Measurements from ENCODE around the gene PRDM16. TPM values are rescaled to one million over a fixed set of nuclear protein-coding genes. Genes with fewer than 3 reads are reported as not detected.

PRDM16 gene
- total RNA-seq, 1 donor from 2014 or later, result not detected

DNA sequence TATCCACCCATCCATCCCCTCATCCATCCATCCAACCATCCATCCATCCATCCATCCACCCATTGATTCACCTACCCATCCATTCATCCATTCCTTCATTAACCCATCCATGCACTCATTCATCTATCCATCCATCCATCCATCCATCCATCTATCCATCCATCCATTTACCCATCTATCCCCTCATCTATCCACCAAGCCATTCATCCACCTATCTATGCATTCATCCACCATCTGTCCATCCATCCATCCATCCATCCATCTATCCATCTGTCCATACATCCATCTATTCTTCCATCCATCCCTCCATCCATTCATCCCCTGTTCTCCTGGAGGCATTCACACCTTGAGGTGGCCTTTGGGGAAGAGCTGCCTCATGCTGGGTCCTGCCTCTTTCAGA lies 107.0 kb downstream of the PRDM16 start:
- DNase-seq (ENCODE audit: low read depth), result no peak

DNA sequence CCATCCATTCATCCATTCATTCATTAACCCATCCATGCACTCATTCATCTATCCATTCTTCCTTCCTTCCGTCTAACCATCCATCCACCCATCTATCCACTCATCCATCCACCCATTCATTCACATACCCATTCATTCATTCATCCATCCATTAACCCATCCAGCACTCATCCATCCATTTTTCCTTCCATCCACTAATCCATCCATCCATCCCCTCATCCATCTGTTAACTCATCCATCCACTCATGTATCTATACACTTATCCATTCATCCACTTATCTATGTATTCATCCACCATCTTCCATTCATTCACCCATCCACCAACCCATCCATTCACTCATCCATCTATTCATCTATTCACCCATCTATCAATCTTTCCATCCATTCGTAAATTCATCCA lies 107.8 kb downstream of the PRDM16 start:
- DNase-seq (ENCODE audit: low read depth), result no peak

DNA sequence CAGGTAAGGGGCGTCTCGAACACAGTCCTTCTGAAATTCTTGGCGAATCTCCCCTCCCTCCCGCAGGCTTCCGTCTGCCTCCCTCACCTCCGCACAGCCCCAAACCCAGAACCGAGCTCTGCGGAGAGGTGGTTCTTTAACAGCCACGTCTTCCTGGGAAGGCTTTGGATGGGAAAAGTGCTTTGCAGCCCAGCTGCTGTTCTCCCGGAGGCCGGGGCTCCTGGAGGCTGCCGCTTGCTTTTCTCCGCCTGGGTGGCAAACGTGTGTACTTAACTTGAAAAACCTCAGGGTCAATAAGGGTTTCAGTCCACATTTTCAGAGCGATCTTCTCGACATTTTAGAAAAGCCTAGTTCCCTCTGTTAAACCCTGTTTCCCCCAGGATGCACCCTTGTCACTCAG lies 109.3 kb downstream of the PRDM16 start:
- no peak for DNase-seq (ENCODE audit: low read depth)

GRCh38 chr1:3179471-3179870 lies 110.5 kb downstream of the PRDM16 start:
- no peak for DNase-seq (ENCODE audit: low read depth)

- no peak for DNase-seq (ENCODE audit: low read depth)
Observed at GRCh38 chr1:3180915-3181314, 111.9 kb downstream of the PRDM16 start.

DNA sequence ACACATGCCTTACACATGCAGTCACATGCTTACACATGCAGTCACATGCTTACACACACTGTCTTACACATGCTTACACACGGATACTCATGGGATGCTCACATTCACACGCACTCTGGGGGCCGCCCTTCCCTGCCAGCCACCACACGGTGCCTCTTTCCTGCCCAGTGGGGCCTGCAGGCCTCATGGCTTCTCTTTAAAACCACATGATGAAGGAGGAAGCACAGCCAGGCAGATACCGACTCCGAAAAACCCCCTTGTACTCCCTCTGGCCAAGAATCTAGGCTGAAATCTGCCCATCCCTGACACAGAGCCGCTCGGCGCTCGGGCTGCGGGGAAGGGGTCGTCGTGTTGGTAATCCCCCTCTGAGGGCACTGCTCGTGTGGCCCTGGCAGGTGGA lies 113.0 kb downstream of the PRDM16 start:
- no peak for DNase-seq (ENCODE audit: low read depth)

DNA sequence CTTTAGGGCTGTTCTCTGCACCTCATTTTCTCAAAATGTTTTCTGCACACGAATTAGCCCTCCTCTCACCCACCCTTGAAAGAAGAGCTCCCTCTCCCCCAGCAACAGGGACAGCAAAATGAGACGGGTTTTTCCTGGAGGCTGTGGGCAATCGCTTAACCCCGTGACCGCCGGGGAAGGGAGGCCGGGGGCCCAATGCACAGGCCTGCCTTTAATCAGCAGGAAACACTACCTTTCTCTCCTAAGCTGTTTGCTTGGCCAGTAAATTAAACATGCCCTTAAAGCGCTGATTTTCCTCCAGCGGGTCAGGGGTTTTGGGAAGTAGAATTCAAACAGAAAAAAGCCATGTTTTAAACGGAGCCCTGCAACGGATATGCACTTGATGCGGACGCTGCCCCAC lies 114.4 kb downstream of the PRDM16 start:
- DNase-seq (ENCODE audit: low read depth), result no peak

DNA sequence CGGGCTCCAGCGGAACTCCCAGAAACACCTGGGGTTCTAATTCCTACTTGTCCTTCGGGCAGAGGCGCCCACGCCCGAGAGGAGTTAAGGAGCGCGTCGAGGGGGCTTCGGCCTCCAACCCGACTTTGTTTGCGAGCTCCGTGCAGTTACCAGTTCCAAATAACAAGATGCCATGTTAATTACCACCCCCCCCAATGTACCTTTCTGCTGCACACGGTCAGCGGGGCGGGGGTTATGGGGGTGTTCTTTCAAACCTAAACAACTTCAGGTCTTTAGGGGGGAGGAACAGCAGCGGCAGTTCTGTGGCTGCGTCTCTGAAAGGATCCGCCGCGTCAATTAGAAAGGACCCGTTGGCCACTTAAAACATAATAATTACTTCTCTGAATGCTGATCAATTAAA lies 114.8 kb downstream of the PRDM16 start:
- no peak for DNase-seq (ENCODE audit: low read depth)

DNA sequence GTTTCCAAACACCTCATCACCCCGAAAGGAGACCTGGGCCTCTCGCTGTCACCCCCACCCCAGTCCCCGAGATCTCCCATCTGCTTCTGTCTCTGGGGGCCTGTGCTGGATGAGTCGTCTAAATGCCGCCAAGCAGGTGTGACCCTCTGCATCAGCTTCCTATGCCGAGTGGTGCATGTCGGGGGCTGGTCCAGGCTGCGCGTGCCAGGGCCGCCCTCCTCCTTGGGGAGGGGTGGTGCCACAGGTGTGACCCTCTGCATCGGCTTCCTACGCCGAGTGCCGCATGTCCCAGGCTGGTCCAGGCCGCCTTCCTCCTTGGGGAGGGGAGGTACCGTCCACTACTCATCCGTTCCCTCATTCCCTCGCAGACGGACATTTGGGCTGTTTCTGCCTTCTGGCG lies 115.7 kb downstream of the PRDM16 start:
- no peak for DNase-seq (ENCODE audit: low read depth)

GRCh38 chr1:3185896-3186525 lies 117.0 kb downstream of the PRDM16 start:
- no peak for DNase-seq (ENCODE audit: low read depth)

GRCh38 chr1:3186526-3186921 lies 117.5 kb downstream of the PRDM16 start:
- DNase-seq (ENCODE audit: low read depth), result no peak

GRCh38 chr1:3187415-3188149 lies 118.6 kb downstream of the PRDM16 start:
- no peak for DNase-seq (ENCODE audit: low read depth)

- no peak for DNase-seq (ENCODE audit: low read depth)
Observed at GRCh38 chr1:3188150-3188971, 119.4 kb downstream of the PRDM16 start.

DNA sequence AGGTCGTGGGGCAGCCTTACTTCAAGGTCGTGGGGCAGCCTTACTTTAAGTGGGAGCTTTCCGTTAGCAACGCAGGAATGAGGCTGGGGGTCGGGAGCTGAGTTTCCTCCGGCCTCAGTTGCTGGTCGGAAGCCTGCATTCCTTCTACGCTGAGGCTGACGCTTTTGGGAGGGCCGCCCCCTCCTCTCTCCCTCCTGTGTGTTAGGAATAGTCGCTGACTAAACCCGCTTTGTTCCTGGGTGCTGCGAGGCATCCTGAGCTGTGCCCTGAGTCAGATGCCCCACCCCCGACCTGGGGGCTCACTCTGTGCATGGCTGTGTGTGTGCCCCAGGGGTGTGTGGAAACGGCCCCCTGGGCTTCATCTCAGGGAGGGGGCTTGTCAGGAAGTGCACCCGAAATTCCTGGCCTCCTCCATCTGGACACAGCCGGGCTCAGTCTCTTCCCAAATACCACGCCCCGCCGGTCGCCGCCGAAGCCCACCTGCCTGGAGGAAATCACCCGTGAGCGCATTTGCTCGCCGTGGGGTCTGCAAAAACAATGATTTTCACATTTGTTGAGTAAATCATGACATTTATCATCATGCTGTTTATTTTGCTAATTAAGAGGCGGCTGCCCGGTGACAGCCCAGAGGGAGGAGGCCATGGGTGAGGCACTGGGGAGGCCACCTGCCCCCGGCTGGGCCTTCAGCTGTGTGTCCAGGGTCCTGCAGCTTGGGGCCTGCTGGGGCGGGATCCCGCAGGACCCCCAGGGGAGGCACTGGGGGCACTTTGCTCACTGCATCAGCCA lies 121.4 kb downstream of the PRDM16 start:
- no peak for DNase-seq (ENCODE audit: low read depth)

- no peak for DNase-seq (ENCODE audit: low read depth)
Observed at GRCh38 chr1:3192361-3192760, 123.4 kb downstream of the PRDM16 start.

- no peak for DNase-seq (ENCODE audit: low read depth)
Observed at GRCh38 chr1:3192825-3193224, 123.8 kb downstream of the PRDM16 start.

DNA sequence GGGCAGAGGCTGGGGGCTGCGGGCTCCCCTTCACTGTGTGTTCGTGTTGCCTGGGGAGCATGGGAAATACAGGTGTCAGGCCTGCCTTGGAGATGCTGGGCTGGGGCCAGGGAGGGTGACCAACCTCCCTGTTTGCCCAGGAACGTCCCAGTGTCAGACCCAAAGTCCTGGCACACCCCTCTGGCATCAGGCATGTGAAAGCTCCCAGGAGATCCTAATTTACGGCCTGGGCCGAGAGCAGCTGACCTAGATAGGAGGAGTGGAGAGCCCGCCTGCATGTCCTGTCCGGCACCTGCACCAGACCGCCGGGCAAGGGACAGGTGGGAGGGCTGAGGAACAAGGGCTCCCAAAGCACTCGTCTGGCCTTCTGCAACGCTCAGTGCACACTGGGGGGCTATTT lies 124.8 kb downstream of the PRDM16 start:
- DNase-seq (ENCODE audit: low read depth), result no peak

DNA sequence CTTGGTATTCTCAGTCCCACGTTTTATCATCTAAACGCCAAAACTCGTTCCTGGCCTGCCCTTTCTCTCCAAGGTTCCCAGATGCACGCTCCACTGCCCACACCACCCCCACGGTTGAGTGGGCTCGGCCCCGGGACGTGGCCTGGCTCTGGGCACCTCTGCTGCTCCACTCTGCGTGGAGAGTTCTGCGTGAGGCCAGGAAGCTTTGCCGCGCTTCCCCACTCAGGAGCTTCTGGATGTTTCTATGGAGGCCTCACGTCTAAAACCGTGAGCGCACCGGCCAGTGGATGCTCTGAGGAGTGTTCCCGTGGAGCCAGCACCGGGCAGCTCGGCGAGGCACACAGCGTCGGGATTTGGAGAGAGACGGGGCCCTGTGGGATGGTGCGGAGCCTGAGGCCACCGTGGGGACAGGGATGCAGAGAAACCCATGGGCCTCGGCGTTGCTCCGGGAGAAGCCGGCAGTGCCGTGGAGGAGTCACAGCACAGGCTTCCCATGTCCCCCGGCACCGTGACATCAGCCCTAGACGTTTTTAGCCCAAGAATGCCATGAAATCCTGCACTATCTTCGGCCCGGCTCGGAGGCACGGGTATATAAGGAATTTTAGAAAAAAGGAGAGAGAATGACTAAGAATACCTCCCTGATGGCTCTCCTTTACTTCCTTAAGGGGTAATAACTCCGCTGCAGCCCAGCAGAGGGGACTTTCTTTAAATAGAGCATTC lies 125.9 kb downstream of the PRDM16 start:
- DNase-seq (ENCODE audit: low read depth), result no peak

GRCh38 chr1:3195480-3195815 lies 126.4 kb downstream of the PRDM16 start:
- no peak for DNase-seq (ENCODE audit: low read depth)

DNA sequence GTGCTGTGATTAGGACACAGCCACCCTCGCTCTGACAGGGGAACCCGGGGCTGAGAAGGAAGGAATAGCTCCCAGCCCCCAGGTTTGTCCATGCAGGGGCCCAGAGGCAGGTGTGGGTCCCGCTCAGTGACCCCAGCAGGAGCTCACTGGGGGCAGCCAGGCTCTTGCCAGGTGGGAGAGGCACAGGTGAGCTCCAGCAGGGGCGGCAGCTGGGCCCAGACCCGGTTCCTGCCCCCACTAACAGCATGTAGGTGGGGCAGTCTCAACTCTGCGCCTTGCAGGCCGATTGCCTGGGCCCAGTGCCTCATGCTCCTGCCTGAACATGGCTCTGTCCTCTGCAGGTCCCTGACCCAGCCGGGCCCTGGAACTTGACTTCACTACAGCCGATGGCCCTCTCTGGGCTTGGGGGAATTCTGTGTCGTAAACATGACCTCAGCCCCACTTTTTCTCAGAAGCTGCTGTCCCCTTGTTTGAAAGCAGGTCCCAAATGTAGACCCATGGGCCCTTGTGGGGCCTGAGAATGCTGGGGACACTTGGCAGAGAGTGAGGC lies 127.0 kb downstream of the PRDM16 start:
- DNase-seq (ENCODE audit: low read depth), result no peak
